ENCODE measurements around the gene PPP1R1C.

Gene PPP1R1C

DNA sequence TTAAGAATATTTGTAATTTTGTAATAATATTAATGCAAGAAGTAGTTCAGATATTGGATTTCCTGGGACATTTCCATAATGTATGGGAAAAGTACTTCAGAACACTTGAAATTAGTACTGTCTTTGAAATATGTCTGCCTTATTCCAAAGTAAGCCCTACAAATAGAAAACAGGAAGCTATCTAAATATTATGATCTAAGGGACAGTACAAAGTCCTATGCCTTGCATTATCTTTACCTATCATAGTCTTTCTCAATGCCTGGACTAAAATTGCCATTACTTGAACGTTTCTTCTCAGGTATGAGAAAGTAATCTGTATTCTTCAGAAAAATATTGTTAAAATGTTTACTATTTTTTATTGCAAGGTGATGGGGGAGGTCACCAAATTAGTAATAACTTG is 113.0 kb downstream of the PPP1R1C start:
- DNase-seq (ENCODE audit: low read depth): no peak
- TF ChIP-seq, protein P1, sequence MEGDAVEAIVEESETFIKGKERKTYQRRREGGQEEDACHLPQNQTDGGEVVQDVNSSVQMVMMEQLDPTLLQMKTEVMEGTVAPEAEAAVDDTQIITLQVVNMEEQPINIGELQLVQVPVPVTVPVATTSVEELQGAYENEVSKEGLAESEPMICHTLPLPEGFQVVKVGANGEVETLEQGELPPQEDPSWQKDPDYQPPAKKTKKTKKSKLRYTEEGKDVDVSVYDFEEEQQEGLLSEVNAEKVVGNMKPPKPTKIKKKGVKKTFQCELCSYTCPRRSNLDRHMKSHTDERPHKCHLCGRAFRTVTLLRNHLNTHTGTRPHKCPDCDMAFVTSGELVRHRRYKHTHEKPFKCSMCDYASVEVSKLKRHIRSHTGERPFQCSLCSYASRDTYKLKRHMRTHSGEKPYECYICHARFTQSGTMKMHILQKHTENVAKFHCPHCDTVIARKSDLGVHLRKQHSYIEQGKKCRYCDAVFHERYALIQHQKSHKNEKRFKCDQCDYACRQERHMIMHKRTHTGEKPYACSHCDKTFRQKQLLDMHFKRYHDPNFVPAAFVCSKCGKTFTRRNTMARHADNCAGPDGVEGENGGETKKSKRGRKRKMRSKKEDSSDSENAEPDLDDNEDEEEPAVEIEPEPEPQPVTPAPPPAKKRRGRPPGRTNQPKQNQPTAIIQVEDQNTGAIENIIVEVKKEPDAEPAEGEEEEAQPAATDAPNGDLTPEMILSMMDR (conservative IDR thresholded peaks at IDR 0.05; ENCODE audit: control insufficient read depth, insufficient read depth, low read depth, low read length): no peak
- H3K4me3 ChIP-seq (ENCODE audit: control insufficient read depth, low read depth, low read length): no peak overlapping the region

DNA sequence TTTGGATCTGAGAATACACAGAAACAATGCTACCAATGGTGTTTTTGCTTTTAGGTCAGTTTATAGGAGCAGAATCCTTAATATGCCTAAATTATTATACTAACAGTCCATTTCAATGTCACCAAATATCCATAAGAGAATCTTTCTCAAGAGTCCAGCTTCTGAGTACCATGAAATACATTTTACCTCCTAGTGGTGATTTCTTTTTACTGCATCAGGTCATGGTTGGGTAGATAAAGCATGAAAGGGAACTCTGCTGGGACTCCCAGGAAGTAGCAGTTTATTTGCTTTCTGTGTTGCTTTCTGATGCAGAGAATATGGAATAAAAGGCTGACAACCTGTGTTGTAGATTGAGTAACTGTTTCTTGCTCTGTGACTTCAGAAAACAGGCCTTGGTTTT is 115.6 kb downstream of the PPP1R1C start:
- no peak overlapping the region for H3K4me3 ChIP-seq (ENCODE audit: control insufficient read depth, low read depth, low read length)
- no peak for DNase-seq (ENCODE audit: low read depth)
- TF ChIP-seq, protein P1 (conservative IDR thresholded peaks at IDR 0.05; ENCODE audit: control insufficient read depth, insufficient read depth, low read depth, low read length): peak; percentile 25

DNA sequence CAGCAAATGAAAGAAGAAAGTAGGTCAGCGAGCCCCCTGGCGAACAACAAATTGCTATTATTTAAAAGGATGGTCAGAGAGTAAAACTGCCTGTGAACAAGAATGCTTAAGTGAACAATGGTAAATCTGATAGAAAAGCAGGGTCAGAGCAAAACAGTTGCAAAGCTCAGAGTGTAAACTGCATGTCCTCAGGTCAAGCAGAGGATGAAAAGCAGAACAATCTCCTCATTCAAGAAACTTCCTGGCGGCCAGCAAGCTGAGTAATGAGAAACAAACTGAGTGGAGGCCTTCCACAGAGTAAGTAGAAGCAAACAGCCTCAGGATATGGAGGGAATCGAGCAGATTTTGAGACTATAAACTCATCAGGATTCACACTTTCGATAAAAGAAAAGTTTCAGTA is 117.9 kb downstream of the PPP1R1C start:
- peak; percentile 7 for DNase-seq (ENCODE audit: low read depth)
- TF ChIP-seq, protein P1 (conservative IDR thresholded peaks at IDR 0.05; ENCODE audit: control insufficient read depth, insufficient read depth, low read depth, low read length): no peak
- no peak overlapping the region for H3K4me3 ChIP-seq (ENCODE audit: control insufficient read depth, low read depth, low read length)

DNA sequence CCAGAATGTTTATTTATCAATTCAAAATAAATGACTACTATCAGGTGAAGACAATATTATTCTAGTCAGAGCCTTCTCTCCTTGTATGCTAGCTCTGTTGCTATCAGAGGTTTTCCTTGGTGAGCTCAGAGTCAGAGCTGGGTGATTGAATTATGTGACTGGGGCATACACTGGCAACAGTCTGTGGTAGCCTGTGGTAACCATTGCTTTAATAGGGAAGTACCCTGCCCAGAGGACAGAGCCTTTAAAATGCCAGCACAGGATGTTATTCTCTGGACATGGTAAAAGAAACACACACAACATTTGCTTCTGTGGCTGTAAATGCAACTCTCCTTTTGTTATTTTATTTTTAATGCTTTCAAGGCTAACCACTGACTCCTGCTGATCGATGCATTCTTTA is 124.7 kb downstream of the PPP1R1C start:
- H3K4me3 ChIP-seq (ENCODE audit: control insufficient read depth, low read depth, low read length): no peak overlapping the region
- TF ChIP-seq, protein P1 (conservative IDR thresholded peaks at IDR 0.05; ENCODE audit: control insufficient read depth, insufficient read depth, low read depth, low read length): no peak
- no peak for DNase-seq (ENCODE audit: low read depth)

DNA sequence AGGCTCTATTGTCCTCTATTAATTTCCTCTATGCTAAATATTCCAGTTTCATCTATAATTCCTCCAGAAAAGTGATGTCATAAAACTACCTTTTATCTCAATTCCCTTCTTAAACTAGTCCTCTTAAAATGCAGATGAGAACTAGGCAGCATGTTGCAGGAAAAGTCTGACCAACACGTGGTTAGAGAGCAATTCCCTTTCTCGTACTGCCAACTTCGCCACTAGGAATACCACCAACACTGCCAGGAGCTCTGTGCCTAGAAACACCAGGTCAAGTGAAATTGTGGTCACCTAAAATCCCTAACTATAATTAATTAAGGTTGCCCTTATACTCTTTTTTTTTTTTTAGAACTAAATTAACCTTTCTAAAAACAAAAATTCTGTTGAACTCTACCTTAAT is 127.7 kb downstream of the PPP1R1C start:
- no peak for DNase-seq (ENCODE audit: low read depth)
- TF ChIP-seq, protein P1 (conservative IDR thresholded peaks at IDR 0.05; ENCODE audit: control insufficient read depth, insufficient read depth, low read depth, low read length): no peak
- H3K4me3 ChIP-seq (ENCODE audit: control insufficient read depth, low read depth, low read length): no peak overlapping the region

DNA sequence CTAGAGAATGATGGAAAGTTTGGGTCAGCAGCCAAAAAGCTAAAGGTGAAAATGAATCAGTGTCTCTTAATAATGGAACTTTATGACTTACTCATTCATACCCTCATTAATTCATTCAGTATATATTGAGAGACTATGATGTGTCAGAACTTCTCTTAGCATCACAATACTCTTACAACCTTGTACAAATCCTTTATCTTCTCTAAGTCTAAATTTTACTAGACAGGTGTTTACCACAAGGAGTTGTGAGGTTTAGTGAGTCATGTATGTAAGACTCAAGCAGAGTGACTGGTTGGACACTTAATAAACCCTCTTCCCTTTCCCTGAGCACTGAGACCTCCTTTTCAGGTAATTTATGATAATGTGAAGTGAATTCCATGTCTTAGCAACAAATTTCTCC is 129.6 kb downstream of the PPP1R1C start:
- no peak for DNase-seq (ENCODE audit: low read depth)
- TF ChIP-seq, protein P1 (conservative IDR thresholded peaks at IDR 0.05; ENCODE audit: control insufficient read depth, insufficient read depth, low read depth, low read length): no peak
- no peak overlapping the region for H3K4me3 ChIP-seq (ENCODE audit: control insufficient read depth, low read depth, low read length)

DNA sequence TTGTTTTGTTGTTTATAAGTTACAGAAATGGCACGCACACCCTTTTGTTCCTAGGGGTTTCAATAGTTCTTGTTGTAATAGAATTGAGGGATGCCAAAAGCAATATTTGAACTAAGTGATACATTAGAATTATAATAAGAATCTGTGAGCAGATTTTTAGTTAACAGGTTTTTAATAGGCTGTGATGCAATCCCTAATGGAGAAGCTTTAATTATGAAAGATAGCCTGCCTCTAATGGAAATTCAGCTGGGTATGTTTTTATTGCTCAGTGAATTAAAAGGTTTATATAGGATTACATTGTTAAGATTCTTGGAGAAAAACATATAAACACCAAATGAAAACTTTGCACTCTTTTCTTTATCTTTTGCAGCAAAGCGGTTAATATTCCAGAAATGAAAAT is 131.1 kb downstream of the PPP1R1C start:
- TF ChIP-seq, protein P1 (conservative IDR thresholded peaks at IDR 0.05; ENCODE audit: control insufficient read depth, insufficient read depth, low read depth, low read length): no peak
- H3K4me3 ChIP-seq (ENCODE audit: control insufficient read depth, low read depth, low read length): no peak overlapping the region
- no peak for DNase-seq (ENCODE audit: low read depth)

All from fibroblast of mammary gland (primary cell).